HG03175 (cell line): Measurements from ENCODE around the gene IGFBP7.

ENCODE experiments used
- ATAC-seq: cut with Tn5 transposase; IDR thresholded peaks from one replicate; pipeline ENCODE4 v1.9.1; 2021; ENCODE audit warnings: mild to moderate bottlenecking, moderate library complexity; ENCODE audit not compliant: unreplicated experiment

IGFBP7 gene

DNA sequence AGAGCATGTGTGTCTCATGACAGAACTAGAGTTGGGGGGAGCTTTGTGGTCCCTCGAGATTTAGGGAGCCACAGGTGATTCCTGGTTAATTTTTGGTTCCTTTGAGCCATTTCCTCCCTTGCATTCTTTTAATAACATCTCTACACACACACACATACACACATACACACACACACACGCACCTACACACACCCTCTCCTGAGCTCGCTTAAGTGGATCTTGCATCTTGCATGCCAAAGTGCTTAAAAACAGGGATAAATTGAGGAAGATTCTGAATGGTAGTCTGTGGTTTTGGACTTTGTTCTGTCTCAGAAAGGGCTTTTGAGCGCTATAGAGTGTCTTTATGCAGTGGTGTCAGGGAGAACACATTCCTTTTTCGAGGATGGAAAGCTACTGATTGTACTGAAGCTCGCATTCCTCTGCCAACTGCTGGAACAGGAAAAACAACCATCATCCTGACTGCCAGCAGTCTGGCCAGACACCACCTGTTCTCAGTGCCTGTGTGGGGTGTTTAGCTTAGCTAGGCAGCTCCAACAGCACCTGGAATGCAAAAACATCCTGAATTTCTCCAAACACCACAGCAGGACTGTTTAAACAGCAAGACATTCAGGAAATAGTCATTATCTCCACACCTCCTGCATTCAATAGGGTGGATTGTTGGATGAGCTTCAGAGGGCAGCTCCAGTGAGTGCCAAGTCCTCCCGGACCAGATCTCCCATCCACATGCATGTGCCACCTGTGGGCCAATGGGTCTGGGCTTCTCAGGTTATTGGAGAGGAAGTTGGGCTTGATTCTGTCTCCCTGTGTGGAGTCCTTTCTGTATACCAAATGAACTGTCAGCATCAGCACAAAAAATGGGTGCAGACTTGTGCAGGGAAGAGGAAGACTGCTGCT lies 21.9 kb upstream of the IGFBP7 start:
- ATAC-seq, result no peak

DNA sequence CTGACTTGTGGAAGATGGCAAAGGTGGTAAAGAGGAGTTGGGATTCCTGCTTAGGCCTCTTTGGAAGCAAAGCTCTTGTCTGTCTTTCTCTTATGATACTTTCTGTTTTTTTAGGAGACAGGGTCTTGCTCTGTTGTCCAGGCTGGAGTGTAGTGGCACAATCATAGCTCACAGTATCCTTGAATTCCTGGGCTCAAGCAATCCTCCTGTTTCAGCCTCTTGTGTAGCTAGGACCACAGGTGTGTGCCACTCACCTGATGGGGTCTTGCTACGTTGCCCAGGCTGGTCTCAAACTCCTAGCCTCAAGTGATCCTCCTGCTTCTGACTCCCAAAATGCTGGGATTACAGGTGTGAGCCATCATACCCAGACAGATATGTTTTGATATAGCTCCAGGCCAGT lies 19.3 kb upstream of the IGFBP7 start:
- ATAC-seq, result no peak

- no peak for ATAC-seq
These were observed 17.2 kb upstream of the IGFBP7 start for GRCh38 chr4:57127361-57127760.

- ATAC-seq, result no peak
These were observed 15.8 kb upstream of the IGFBP7 start for GRCh38 chr4:57125996-57126395.

GRCh38 chr4:57124145-57124544 lies 14.0 kb upstream of the IGFBP7 start:
- no peak for ATAC-seq

DNA sequence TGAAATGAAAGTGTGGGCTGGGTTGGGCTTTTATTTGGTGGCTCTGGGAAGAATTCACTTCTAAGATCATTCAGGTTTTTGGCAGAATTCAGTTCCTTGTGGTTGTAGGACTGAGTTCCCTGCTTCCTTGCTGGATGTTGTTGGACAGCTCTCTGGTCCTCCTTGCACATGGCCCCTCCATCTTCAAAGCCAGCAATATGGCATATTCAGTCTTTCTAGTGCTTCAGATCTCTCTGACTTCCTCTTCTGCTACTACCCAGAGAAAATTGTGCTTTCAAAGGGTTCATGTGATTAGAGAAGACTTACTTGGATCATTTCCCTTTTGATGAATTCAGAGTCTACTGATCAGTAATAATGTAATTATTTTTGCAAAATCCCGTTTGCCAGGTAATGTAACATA lies 12.8 kb upstream of the IGFBP7 start:
- ATAC-seq, result no peak

DNA sequence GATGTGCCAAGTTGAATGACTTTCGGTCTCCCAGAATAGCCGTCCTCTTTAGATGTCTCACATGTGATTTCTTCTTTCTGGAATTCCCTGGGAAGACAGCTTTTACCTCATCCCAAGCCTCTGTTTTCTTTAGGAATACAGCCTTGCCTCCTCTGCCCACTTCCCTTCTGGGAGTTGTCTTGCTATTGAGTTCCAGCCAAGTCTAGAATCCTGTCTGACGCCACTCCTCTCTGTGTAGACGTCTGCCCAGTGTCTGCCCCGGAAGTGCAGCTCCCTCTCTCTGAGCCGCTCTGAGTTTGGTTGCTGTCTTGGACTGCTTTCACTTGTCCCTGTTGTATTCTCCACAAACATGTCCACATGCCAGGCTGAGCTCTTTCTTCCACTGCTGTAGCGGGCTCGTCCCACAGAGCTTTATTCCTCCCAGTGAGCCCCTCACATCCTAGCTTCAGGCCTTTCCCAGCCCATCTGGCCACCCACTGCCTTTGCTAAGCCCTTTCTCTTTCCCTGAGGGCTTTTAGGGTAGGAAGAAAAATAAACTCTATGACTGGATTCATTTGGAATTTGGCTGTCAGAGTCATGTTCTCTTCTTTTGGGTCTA lies 9.0 kb upstream of the IGFBP7 start:
- no peak for ATAC-seq

DNA sequence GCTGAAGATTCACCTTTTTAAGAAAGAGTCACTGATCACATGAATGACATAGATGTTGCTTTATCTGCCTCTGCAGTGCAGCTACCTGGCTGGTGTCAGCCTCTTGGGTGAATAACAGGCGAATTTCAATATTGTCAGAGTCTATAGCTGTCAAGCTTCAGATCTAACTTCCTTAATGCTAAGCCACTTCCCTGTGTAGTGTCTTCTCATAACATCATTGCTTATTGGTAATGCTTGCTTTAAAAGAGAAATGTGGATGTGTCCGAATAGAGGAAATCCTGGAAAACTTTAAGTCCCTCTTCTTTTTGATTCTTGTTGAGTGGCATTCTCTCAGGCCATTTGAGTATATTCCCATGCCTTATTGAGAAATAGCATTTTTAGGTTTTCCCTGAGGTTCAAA lies 7.3 kb upstream of the IGFBP7 start:
- no peak for ATAC-seq

DNA sequence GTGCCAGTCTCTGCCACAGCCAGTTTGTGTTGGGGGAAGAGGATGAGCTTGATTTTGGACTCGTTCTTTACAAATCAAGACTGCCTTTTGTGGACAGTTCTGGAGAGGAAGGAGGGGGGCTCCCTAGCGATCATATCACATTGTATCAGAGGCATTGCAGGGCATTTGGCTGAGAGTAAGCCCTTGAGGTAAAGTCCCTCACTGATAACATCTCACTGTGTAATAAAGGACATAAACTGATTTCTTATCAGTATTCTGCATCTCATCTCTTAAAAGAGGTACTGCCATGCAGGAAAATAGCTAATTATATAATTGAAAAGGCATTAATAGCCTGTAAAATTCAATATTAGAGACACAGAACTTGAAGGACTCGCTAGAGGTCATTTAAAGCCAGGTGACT lies 6.1 kb upstream of the IGFBP7 start:
- ATAC-seq, result no peak

DNA sequence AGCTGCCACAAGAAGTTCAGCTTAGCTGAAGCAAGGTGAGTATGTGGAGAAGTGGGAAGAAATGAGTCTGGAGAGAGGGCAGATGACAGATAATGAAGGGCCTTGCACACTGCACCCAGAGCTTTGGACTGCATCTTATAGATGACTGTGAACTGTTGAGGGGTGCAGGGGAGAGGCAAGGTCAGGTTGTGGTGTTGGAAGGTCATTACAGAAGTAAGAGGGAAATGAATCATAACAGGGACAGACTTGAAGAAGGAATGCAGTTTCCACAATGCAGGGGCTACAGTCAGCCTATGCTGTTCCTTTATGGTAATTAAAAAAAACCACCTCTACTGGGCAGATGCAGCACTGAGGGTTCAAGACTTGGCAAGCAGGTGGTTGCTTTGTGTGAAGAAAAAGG lies 4.8 kb upstream of the IGFBP7 start:
- ATAC-seq, result no peak

GRCh38 chr4:57113870-57114269 lies 3.7 kb upstream of the IGFBP7 start:
- no peak for ATAC-seq

DNA sequence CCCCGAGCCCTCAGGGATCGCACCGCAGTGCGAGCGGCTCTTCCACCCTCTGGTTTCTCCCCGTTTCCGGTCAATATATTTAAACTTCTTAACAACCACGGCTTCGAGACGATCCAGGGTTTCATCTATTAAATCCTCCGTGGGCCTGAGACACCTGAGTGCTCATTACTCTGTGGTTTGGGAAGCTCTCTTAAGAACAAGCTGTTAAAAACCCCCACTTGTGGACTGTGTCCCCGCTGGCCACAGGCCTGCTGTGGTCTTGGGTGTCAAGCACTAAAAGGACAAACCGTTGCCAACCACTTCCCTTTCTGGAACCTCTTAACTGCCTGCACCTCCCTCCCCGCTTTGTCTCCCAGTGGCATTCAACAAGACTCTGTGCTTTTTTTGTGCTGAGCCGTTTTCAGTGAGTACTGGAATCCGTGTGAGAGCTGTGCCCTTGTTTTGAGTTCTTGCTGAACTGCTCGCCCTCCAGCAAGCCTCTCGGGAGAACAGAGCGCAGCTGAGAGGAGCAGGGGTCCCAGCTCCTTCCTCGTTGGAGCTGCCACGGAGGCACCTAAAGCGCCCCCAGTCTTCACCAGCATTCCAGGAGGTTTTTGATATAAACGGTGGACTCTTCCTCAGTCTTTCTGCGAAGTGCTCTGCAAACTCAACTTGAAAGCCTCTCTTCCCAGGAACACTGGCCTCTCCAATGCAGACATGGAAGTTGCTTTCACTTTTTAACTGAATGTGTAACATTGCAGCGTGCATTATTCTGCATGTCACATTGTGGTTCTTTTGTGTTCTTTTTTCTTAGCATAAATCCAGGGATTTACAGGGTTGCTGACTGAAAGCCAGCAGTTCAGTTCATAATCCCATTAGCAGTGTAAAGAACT lies 691 bp upstream of the IGFBP7 start:
- ATAC-seq, result peak; percentile 64

GRCh38 chr4:57109411-57109846 lies 756 bp downstream of the IGFBP7 start:
- no peak for ATAC-seq

- no peak for ATAC-seq
These were observed 4.0 kb downstream of the IGFBP7 start for GRCh38 chr4:57106181-57106580.

GRCh38 chr4:57104706-57105560 lies 5.3 kb downstream of the IGFBP7 start:
- ATAC-seq, result no peak

DNA sequence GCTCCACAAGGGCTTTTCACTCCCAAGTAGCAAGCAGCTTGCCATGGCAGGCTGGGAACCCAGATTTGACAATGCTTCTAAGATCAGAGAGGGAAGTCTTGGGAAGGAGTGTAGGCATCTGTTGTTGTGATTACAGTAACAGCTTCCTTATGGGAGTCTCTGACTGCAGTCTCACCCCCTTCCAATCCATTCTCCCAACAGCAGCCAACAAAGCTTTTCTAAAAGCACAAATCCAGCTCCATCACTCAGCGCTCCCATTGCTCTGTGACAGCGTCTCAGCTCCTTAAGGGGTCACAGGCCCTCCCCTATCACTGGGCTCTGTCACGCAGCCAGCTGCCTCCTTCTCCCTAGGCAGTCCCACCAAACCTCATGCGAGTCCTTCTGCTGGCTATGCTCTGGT lies 7.1 kb downstream of the IGFBP7 start:
- no peak for ATAC-seq

DNA sequence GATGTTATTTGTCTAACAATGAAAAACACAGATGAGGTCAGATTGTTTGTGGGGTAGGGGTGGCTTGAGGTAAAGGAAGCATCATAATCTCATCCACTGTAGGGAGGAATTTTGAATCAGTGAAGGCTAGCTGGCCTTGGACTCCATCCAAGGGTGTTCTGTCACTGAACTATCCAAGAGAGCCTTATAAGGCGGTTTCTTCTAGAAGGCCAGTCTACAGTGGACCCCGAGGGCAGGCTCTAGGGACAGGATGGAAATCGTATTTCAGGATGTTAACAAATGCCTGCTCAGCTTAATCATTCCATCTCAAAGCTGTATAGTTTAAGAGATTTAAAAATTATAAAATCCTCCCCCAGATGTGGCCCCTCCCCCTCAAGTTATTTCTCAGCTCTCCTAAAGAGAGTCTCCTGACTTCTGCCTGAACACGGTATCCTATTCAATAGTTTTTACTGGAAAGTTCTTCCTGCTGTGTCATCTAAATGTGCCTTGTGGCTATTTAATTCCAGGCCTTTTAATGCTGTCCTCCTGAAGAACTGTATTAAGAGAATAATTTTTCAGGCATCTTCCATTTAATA lies 8.0 kb downstream of the IGFBP7 start:
- no peak for ATAC-seq

GRCh38 chr4:57100979-57101651 lies 9.1 kb downstream of the IGFBP7 start:
- ATAC-seq, result no peak

GRCh38 chr4:57099363-57099762 lies 10.8 kb downstream of the IGFBP7 start:
- ATAC-seq, result no peak

GRCh38 chr4:57098941-57099340 lies 11.2 kb downstream of the IGFBP7 start:
- no peak for ATAC-seq
